Endothelial cell of umbilical vein (primary cell): ENCODE data around the gene BCAN. TPM values are rescaled to one million over a fixed set of nuclear protein-coding genes. Genes with fewer than 3 reads are reported as not detected.

ENCODE experiments used
- BruUV-seq: library from RNA; stranded (reverse); fragments of 400-500 nt; replicated peaks from 2 replicates; lab custom pipeline; 2021; lab: Mats Ljungman, UMichigan
- CTCF ChIA-PET: fragments of 300-600, 350-600 bp; sonication (Branson Sonifier 250); formaldehyde crosslinking; loops from one replicate; lab custom pipeline; 2021; ENCODE audit warnings: antibody characterized with exemption, inconsistent platforms; lab: Charles Lee
- POLR2A ChIA-PET: fragments of 300-600, 350-600 bp; sonication (Branson Sonifier 250); formaldehyde crosslinking; loops from one replicate; lab custom pipeline; 2021; ENCODE audit warnings: antibody characterized with exemption, inconsistent platforms; lab: Charles Lee
- DNase-seq: peaks from one replicate; pipeline ENCODE4 v3.0.0-alpha.2; 2011; ENCODE audit warnings: low read depth, low spot score
- FAIRE-seq: peaks from 2 replicates; lab custom pipeline; 2011; peaks lifted over from hg19 to GRCh38; lab: Jason Lieb, UNC
- H2AFZ ChIP-seq: 2 replicates; pipeline ENCODE4 v1.6.0; 2012; ENCODE audit warnings: low read depth, low read length, control low read depth, inconsistent platforms
- H3K27ac ChIP-seq: 2 replicates; pipeline ENCODE4 v1.5.1; 2011; ENCODE audit warnings: low read depth, mild to moderate bottlenecking, control low read depth, low read length, moderate library complexity; ENCODE audit not compliant: insufficient read depth
- H3K27me3 ChIP-seq, 2 experiments: 2 replicates each; pipeline versions ENCODE4 v1.6.0 to v1.6.1; 2011; ENCODE audit warnings: low read length in 2 of 2, mixed read lengths in 1 of 2; ENCODE audit not compliant: control insufficient read depth in 2 of 2, insufficient read depth in 2 of 2
- H3K36me3 ChIP-seq, 2 experiments: 2 replicates in 1 of 2; 3 replicates in 1 of 2; pipeline ENCODE4 v1.5.1; 2011; ENCODE audit warnings: low read length in 2 of 2, mild to moderate bottlenecking in 1 of 2, moderate library complexity in 1 of 2; ENCODE audit not compliant: control insufficient read depth in 2 of 2, insufficient read depth in 2 of 2; ENCODE audit errors: extremely low read depth in 1 of 2
- H3K4me1 ChIP-seq: 3 replicates; pipeline ENCODE4 v1.5.1; 2011; ENCODE audit warnings: mild to moderate bottlenecking, low read length; ENCODE audit not compliant: control insufficient read depth, insufficient read depth; ENCODE audit errors: extremely low read depth
- H3K4me2 ChIP-seq: 2 replicates; pipeline ENCODE4 v1.6.1; 2011; ENCODE audit warnings: low read length, control low read depth, mixed read lengths; ENCODE audit not compliant: insufficient read depth
- H3K4me3 ChIP-seq, 3 experiments: fragments of 200-600 bp in 1 of 3; sonication (generic), shearing (Covaris generic) in 1 of 3; replicated peaks in 1 of 3; 2 replicates each; pipeline ENCODE4 v1.5.1; 2011 to 2016; ENCODE audit warnings: control low read depth in 3 of 3, low read length in 3 of 3, mild to moderate bottlenecking in 2 of 3, inconsistent platforms in 1 of 3, low read depth in 1 of 3, moderate library complexity in 1 of 3; ENCODE audit not compliant: insufficient read depth in 1 of 3
- H3K79me2 ChIP-seq: 2 replicates; pipeline ENCODE4 v1.6.0; 2012; ENCODE audit warnings: low read length, inconsistent platforms; ENCODE audit not compliant: control insufficient read depth, insufficient read depth
- H3K9ac ChIP-seq: replicated peaks from 2 replicates; pipeline ENCODE3; 2011; ENCODE audit warnings: low read length, control low read depth; ENCODE audit not compliant: insufficient read depth; ENCODE audit errors: extremely low read depth
- H3K9me1 ChIP-seq: replicated peaks from 3 replicates; pipeline ENCODE4 v1.6.0; 2011; ENCODE audit warnings: mild to moderate bottlenecking, low read length; ENCODE audit not compliant: control insufficient read depth, insufficient read depth; ENCODE audit errors: extremely low read depth
- H3K9me3 ChIP-seq: replicated peaks from 2 replicates; pipeline ENCODE4 v1.5.1; 2012; ENCODE audit warnings: low read length, inconsistent platforms; ENCODE audit not compliant: control insufficient read depth, insufficient read depth
- H4K20me1 ChIP-seq: replicated peaks from 2 replicates; pipeline ENCODE3; 2011; ENCODE audit warnings: mild to moderate bottlenecking, low read length; ENCODE audit not compliant: control insufficient read depth, insufficient read depth; ENCODE audit errors: extremely low read depth
- EZH2 ChIP-seq: IDR thresholded peaks from 2 replicates; pipeline ENCODE4 v1.6.1; 2012; ENCODE audit warnings: borderline replicate concordance, low read depth, mild to moderate bottlenecking, moderate library complexity, low read length, inconsistent platforms; ENCODE audit not compliant: severe bottlenecking
- FOS ChIP-seq: IDR thresholded peaks from 2 replicates; pipeline ENCODE4 v1.6.1; 2011; ENCODE audit warnings: mild to moderate bottlenecking, low read length, moderate library complexity, borderline replicate concordance; ENCODE audit not compliant: insufficient read depth
- GATA2 ChIP-seq: IDR thresholded peaks from 2 replicates; pipeline ENCODE4 v1.7.0; 2011; ENCODE audit warnings: low read depth, mild to moderate bottlenecking, moderate library complexity, mixed read lengths, low read length; ENCODE audit not compliant: insufficient read length, insufficient read depth
- JUN ChIP-seq: IDR thresholded peaks from 2 replicates; pipeline ENCODE4 v1.6.1; 2011; ENCODE audit warnings: borderline replicate concordance, low read depth; ENCODE audit not compliant: insufficient read length, insufficient read depth
- MYC ChIP-seq: IDR thresholded peaks from one replicate; pipeline ENCODE4 v1.6.1; 2011; ENCODE audit warnings: mild to moderate bottlenecking, low read depth, low read length
- POLR2A ChIP-seq: IDR thresholded peaks from 2 replicates; pipeline ENCODE4 v1.6.1; 2012; ENCODE audit warnings: low read depth, mild to moderate bottlenecking, control low read depth, low read length
- POLR2AphosphoS5 ChIP-seq: IDR thresholded peaks from 2 replicates; pipeline ENCODE4 v1.6.1; 2012; ENCODE audit warnings: low read depth, mild to moderate bottlenecking, control low read depth, low read length, moderate library complexity; ENCODE audit not compliant: insufficient read depth
- dilution Hi-C: fragments of 300-500 bp; cut with MboI; formaldehyde crosslinking; loops from one replicate; pipeline ENCODE4 v1.15.0; 2019; ENCODE audit warnings: low sequenced_read_pairs; ENCODE audit not compliant: extremely low pct_ligation_motif_present
- intact Hi-C: fragments of 100-400 bp; cut with micrococcal nuclease; formaldehyde crosslinking; loops from one replicate; pipeline ENCODE4 v1.10.0; 2022
- polyA plus RNA-seq, 4 experiments: library from polyadenylated mRNA; depleted of rRNA in 3 of 4; stranded (reverse) in 3 of 4; unstranded in 1 of 4; fragments of >200 nt; gene quantifications; 2 replicates each; pipeline versions ENCODE4 v1.2.1 to v1.2.3, GENCODE V29; 2011 to 2012; ENCODE audit warnings: missing spikeins in 1 of 4
- total RNA-seq: library from RNA; stranded (reverse); gene quantifications from 2 replicates; pipeline ENCODE4 v1.2.3, GENCODE V29; 2021
- TF ChIP-seq, protein P1 (sequence below): IDR thresholded peaks from 2 replicates; pipeline ENCODE4 v1.6.1; 2011; ENCODE audit not compliant: insufficient read depth, insufficient read length
- TF ChIP-seq, protein P2 (sequence below), 2 donors: IDR thresholded peaks; 1 replicate in 1 of 2; 2 replicates in 1 of 2; pipeline ENCODE4 v1.5.1; 2011; ENCODE audit warnings: low read length in 2 of 2, mild to moderate bottlenecking in 2 of 2, moderate library complexity in 2 of 2, control low read depth in 1 of 2, inconsistent platforms in 1 of 2, low read depth in 1 of 2; ENCODE audit not compliant: insufficient read depth in 1 of 2; ENCODE audit errors: extremely low read depth in 1 of 2

BCAN gene
- total and polyA plus RNA-seq, 2 donors (not counting 3 experiments of a cell fraction or from before 2014, with no cell fraction given) = 0.15 TPM; not detected in 1

DNA sequence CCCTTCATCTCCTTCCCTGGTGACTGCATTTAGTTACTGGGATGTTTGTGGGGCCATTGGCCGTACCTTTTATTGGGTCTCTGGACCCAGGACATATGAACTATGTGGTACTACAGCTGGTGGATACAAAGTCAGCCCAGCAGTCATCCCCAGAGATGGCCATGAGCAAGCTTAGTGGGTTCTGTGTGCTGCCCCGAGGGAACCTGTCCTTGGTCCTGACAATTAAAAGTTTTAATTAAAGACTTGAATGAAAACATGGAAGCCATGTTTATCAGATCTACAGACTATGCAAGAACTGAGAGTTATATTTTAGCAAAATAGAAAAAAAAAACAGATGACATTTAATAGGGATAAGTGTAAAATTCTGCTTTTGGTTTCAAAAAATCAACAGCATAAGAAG is 38.1 kb downstream of the BCAN start:
- dilution Hi-C loops (no loop called here), intact Hi-C loops (no loop called here)
- no peak overlapping the region for H3K4me3 ChIP-seq
- H2AFZ ChIP-seq = no peak overlapping the region
- H3K36me3 ChIP-seq = no peaks in the 10 kb centered on the region
- no peaks in the 10 kb centered on the region for H3K9me1 ChIP-seq
- H3K9me3 ChIP-seq = no peaks in the 10 kb centered on the region
- CTCF ChIA-PET = interaction anchor here (0.7 to 10.9 kb wide), 9 partner anchors 9 to 212 kb away, joined by 3 to 221 read pairs (median 3); partner anchors contain the start of genes ISG20L2 and METTL25B
- H3K4me2 ChIP-seq = no peak overlapping the region
- H3K27ac ChIP-seq = no peak overlapping the region
- H4K20me1 ChIP-seq = no peaks in the 10 kb centered on the region
- DNase-seq = no peak
- no peak for FAIRE-seq
- H3K9ac ChIP-seq = no peak overlapping the region
- H3K79me2 ChIP-seq = peaks cover 25% of the 10 kb centered on the region
- no TSS peak for BruUV-seq
- TF ChIP-seq, protein P1, sequence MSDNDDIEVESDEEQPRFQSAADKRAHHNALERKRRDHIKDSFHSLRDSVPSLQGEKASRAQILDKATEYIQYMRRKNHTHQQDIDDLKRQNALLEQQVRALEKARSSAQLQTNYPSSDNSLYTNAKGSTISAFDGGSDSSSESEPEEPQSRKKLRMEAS = no peak
- TF ChIP-seq POLR2A (no peak), MYC (no peak), POLR2AphosphoS5 (no peak), FOS (no peak), EZH2 (no peak), GATA2 (no peak), JUN (no peak)
- TF ChIP-seq, protein P2, sequence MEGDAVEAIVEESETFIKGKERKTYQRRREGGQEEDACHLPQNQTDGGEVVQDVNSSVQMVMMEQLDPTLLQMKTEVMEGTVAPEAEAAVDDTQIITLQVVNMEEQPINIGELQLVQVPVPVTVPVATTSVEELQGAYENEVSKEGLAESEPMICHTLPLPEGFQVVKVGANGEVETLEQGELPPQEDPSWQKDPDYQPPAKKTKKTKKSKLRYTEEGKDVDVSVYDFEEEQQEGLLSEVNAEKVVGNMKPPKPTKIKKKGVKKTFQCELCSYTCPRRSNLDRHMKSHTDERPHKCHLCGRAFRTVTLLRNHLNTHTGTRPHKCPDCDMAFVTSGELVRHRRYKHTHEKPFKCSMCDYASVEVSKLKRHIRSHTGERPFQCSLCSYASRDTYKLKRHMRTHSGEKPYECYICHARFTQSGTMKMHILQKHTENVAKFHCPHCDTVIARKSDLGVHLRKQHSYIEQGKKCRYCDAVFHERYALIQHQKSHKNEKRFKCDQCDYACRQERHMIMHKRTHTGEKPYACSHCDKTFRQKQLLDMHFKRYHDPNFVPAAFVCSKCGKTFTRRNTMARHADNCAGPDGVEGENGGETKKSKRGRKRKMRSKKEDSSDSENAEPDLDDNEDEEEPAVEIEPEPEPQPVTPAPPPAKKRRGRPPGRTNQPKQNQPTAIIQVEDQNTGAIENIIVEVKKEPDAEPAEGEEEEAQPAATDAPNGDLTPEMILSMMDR (IDR thresholded peaks at IDR 0.05; ENCODE audit: extremely low read depth in 1 of 2, insufficient read depth in 1 of 2, low read depth in 1 of 2, low read length in 2 of 2) = no peak
- POLR2A ChIA-PET = no interaction called here
- H3K4me1 ChIP-seq = peaks cover 22% of the 10 kb centered on the region
- peaks cover 11 to 18% of the 10 kb centered on the region in 2 experiments for H3K27me3 ChIP-seq
